ENCODE results near the gene FABP1. TPM values are rescaled to one million over a fixed set of nuclear protein-coding genes. Genes with fewer than 3 reads are reported as not detected.

FABP1 gene
- total and polyA plus RNA-seq, 9 of the 15 experiments (the other 6 are each of a cell fraction or from before 2014, with no cell fraction given) = 0.64 TPM; not detected in 8

DNA sequence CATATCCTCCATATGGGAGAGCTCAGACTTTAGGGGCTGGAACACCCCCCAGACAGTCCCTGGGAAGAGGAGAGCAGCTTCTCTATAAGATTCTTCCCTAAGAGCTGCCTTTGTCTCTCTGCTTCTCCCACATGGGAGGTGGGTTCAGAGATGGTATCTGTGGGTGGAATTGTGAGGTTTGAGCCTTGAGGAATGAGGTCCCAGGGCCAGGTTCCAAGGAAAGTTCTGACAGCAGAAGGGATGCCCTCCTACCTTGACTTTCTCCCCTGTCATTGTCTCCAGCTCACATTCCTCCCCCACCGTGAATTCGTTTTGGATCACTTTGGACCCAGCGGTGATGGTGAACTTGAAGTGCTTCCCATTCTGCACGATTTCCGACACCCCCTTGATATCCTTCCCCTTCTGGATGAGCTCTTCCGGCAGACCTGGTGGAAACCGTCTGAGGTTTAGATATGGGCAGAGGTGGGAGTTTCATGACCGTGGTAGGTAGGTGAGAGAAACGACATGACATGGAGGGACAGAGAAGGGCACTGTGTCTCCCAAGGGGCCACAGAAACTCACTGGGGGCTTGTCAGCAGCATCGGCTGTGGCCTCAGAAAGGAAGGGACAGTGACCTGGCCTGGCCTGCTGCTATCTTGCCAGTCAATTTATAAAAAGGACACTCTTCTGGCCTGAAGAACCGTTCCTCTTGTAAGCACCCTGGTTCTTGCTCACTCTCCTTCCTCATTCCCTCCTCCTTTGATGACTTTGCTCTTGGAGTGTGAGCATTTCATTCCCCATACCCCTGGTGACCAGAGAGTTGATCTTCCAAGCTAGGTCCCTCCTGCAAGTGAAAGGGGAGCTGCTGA, 1.7 kb downstream of the FABP1 start:
- ATAC-seq (no peak), FAIRE-seq (no peak), DNase-seq (ENCODE audit: extremely low read depth in 1 of 4, low spot score in 3 of 4) (no peak)
- H3K9me1 ChIP-seq (ENCODE audit: control insufficient read depth, insufficient read depth, low read length) = peaks cover 2% of the 10 kb centered on the region
- no peaks in the 10 kb centered on the region for H3K9me3 ChIP-seq (replicated peaks; ENCODE audit: control insufficient read depth, insufficient read depth, low read depth, low read length)
- peaks cover 2% of the 10 kb centered on the region; the same call in 1 of the 2 replicates for H4K20me1 ChIP-seq (replicated peaks; ENCODE audit: control insufficient read depth, insufficient read depth, low read length)
- in situ Hi-C loops (cut with MboI) (no loop called here), intact Hi-C loops (cut with micrococcal nuclease) (no loop called here)
- H3K27me3 ChIP-seq (ENCODE audit: control insufficient read depth in 2 of 2, insufficient read depth in 2 of 2, low read length in 2 of 2) = peaks cover 35 to 72% of the 10 kb centered on the region in 2 experiments
- H3K36me3 ChIP-seq (ENCODE audit: control insufficient read depth, insufficient read depth, low read length) = no peaks in the 10 kb centered on the region
- BruUV-seq (replicated peaks) = no TSS peak
- no peak overlapping the region for H3K4me2 ChIP-seq (ENCODE audit: insufficient read depth, low read length)
- ChIA-PET CTCF (ENCODE audit: low intra/inter-chr PET ratio) (no interaction called here), POLR2A (interaction anchor here (1.1 to 1.5 kb wide), 2 partner anchors 8 to 110 kb away, joined by 3 to 6 read pairs; partner anchors contain the start of gene RNU2-63P)
- no peak overlapping the region for H3K9ac ChIP-seq (ENCODE audit: insufficient read depth in 1 of 2, low read depth in 2 of 2, low read length in 2 of 2)
- no peaks in the 10 kb centered on the region for H3K4me1 ChIP-seq (replicated peaks in 1 of 2; ENCODE audit: control insufficient read depth in 2 of 2, insufficient read depth in 2 of 2, low read length in 2 of 2)
- H3K79me2 ChIP-seq (ENCODE audit: control insufficient read depth, insufficient read depth, low read length) = no peaks in the 10 kb centered on the region
- H3K27ac ChIP-seq (ENCODE audit: extremely low read depth, low read depth, low read length) = no peak overlapping the region
- TF ChIP-seq, protein P1, sequence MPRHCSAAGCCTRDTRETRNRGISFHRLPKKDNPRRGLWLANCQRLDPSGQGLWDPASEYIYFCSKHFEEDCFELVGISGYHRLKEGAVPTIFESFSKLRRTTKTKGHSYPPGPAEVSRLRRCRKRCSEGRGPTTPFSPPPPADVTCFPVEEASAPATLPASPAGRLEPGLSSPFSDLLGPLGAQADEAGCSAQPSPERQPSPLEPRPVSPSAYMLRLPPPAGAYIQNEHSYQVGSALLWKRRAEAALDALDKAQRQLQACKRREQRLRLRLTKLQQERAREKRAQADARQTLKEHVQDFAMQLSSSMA (CRISPR knock-in tag; IDR thresholded peaks at IDR 0.05) = no peak
- TF ChIP-seq EP400 (IDR thresholded peaks at IDR 0.05) (no peak), NFXL1 (CRISPR knock-in tag; IDR thresholded peaks at IDR 0.05) (no peak), LCOR (CRISPR knock-in tag; IDR thresholded peaks at IDR 0.05) (no peak)
- TF ChIP-seq, protein P2, sequence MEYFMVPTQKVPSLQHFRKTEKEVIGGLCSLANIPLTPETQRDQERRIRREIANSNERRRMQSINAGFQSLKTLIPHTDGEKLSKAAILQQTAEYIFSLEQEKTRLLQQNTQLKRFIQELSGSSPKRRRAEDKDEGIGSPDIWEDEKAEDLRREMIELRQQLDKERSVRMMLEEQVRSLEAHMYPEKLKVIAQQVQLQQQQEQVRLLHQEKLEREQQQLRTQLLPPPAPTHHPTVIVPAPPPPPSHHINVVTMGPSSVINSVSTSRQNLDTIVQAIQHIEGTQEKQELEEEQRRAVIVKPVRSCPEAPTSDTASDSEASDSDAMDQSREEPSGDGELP (CRISPR knock-in tag; IDR thresholded peaks at IDR 0.05; ENCODE audit: borderline replicate concordance) = no peak
- H3K4me3 ChIP-seq = no peak overlapping the region
- H2AFZ ChIP-seq (ENCODE audit: low read depth, low read length) = no peak overlapping the region
- WGBS (ENCODE audit: insufficient coverage, low coverage, missing lambda C conversion rate) = under 1% methylated on average over 11 of the region's 11 CpGs

Measured in K562 (cell line).